Measurements from ENCODE around the gene RHEB. TPM values are rescaled to one million over a fixed set of nuclear protein-coding genes. Genes with fewer than 3 reads are reported as not detected.

Gene RHEB
- total and polyA plus RNA-seq, 2 donors (not counting 3 experiments of a cell fraction or from before 2014, with no cell fraction given), result 59.4 to 108 TPM

DNA sequence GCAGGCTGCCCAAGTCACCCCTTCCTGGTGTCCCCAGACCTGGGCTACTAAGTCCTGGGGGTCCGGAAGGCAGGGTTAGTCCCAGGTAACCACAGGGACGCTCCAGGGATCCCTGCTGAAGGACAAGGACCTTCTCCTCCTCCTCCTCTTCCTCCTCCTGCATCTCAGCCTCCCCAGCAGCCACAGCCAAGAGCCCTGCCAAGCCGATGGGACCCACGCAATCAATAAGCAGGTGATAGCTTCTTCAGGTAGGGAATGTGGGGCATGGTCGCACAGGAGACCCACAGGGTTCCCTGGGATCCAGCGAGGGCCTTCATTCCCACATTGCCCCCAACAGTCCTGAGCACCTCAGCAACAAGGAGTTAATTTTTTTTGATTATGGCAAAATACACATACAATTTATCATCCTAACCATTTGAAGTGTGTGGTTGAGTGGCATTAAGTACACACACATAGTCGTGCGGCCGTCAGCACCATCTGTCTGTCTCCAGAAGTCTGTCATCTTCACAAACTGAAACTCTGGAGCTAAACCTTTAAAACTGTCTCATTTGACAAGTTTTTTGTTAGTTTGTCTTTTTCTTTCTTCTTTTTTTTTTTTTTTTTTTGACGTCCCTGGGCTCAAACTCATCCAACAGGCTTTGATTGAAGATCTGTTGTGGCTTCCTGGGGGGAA is 91.9 kb downstream of the RHEB start:
- no TSS peak for BruUV-seq (replicated peaks)
- dilution Hi-C loops (cut with MboI; ENCODE audit: extremely low pct_ligation_motif_present, low sequenced_read_pairs) (no loop called here), intact Hi-C loops (cut with micrococcal nuclease) (no loop called here)
- FAIRE-seq (no peak), DNase-seq (ENCODE audit: low read depth, low spot score) (no peak)
- POLR2A ChIA-PET, result no interaction called here
- Histone ChIP-seq H3K4me1 (ENCODE audit: control insufficient read depth, extremely low read depth, insufficient read depth, low read length) (no peaks in the 10 kb centered on the region), H3K9me3 (replicated peaks; ENCODE audit: control insufficient read depth, insufficient read depth, low read length) (no peaks in the 10 kb centered on the region), H3K36me3 (ENCODE audit: control insufficient read depth in 2 of 2, extremely low read depth in 1 of 2, insufficient read depth in 2 of 2, low read length in 2 of 2) (no peaks in the 10 kb centered on the region), H3K4me3 (replicated peaks in 1 of 3; ENCODE audit: insufficient read depth in 1 of 3, low read depth in 1 of 3, low read length in 3 of 3) (no peak overlapping the region), H3K9me1 (replicated peaks; ENCODE audit: control insufficient read depth, extremely low read depth, insufficient read depth, low read length) (no peaks in the 10 kb centered on the region), H4K20me1 (replicated peaks; ENCODE audit: control insufficient read depth, extremely low read depth, insufficient read depth, low read length) (no peaks in the 10 kb centered on the region), H3K4me2 (ENCODE audit: insufficient read depth, low read length) (no peak overlapping the region), H3K27ac (ENCODE audit: insufficient read depth, low read depth, low read length) (no peak overlapping the region), H3K27me3 (ENCODE audit: control insufficient read depth in 2 of 2, insufficient read depth in 2 of 2, low read length in 2 of 2) (peaks cover 4 to 6% of the 10 kb centered on the region in 2 experiments), H3K79me2 (ENCODE audit: control insufficient read depth, insufficient read depth, low read length) (no peaks in the 10 kb centered on the region), H3K9ac (replicated peaks; ENCODE audit: extremely low read depth, insufficient read depth, low read length) (no peak overlapping the region), H2AFZ (ENCODE audit: low read depth, low read length) (no peak overlapping the region)
- CTCF ChIA-PET, result interaction anchor here (0.6 to 2.4 kb wide), 3 partner anchors 21 to 163 kb away, joined by 3 to 10 read pairs (median 3); no protein-coding TSS in a partner anchor
- TF ChIP-seq GATA2 (IDR thresholded peaks at IDR 0.05; ENCODE audit: insufficient read depth, insufficient read length, low read depth, low read length), result no peak
- no peak for TF ChIP-seq FOS (IDR thresholded peaks at IDR 0.05; ENCODE audit: borderline replicate concordance, insufficient read depth, low read length)
- TF ChIP-seq, protein P1, sequence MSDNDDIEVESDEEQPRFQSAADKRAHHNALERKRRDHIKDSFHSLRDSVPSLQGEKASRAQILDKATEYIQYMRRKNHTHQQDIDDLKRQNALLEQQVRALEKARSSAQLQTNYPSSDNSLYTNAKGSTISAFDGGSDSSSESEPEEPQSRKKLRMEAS (IDR thresholded peaks at IDR 0.05; ENCODE audit: insufficient read depth, insufficient read length), result no peak

DNA sequence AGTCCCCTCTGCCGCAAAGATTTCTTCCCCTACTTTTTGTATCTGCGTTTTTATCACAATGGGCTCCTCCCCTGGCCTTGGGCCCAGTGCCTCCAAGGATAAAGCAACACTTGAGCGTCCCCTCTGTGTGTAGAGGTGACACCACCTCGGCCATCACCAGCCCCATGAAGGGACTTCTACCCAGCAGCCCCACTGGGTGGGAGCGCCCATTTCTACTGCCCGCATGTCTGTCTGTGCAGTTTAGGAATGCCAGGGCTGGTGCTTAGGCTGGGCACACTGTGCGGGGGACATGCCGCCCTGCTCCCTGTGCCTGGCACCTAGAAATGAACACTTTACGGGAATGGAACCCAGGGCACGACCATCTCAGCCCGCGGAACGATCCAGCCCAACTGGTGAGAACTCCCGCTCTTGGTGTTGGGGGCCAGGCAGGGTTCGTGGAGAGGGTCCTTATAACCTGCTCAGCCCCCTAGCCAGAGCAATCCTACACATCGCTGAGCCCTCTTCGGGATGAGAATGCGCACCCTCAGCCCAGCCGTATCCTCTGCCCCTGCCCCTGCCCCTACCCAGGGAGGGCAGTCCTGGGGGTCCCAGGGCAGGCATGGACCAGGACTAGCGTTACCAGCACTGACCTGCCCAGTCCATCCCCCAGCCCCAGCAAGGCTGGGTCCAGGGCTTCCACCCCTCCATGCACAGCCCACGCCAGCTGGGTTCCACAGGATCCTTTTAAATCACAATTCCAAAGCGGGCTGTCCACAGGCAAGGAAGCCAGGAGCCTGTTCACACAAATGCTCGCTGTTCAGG is 92.6 kb downstream of the RHEB start:
- TF ChIP-seq POLR2A (IDR thresholded peaks at IDR 0.05; ENCODE audit: low read depth, low read length) (no peak), GATA2 (IDR thresholded peaks at IDR 0.05; ENCODE audit: insufficient read depth, insufficient read length, low read depth, low read length) (no peak), EZH2 (IDR thresholded peaks at IDR 0.05; ENCODE audit: borderline replicate concordance, low read depth, low read length, severe bottlenecking) (no peak), POLR2AphosphoS5 (IDR thresholded peaks at IDR 0.05; ENCODE audit: insufficient read depth, low read depth, low read length) (no peak), JUN (IDR thresholded peaks at IDR 0.05; ENCODE audit: borderline replicate concordance, insufficient read depth, insufficient read length, low read depth) (no peak), MYC (IDR thresholded peaks at IDR 0.05; ENCODE audit: low read depth, low read length) (no peak), FOS (IDR thresholded peaks at IDR 0.05; ENCODE audit: borderline replicate concordance, insufficient read depth, low read length) (no peak)
- TF ChIP-seq, protein P1 (IDR thresholded peaks at IDR 0.05; ENCODE audit: insufficient read depth, insufficient read length), result no peak
- TF ChIP-seq, protein P2, sequence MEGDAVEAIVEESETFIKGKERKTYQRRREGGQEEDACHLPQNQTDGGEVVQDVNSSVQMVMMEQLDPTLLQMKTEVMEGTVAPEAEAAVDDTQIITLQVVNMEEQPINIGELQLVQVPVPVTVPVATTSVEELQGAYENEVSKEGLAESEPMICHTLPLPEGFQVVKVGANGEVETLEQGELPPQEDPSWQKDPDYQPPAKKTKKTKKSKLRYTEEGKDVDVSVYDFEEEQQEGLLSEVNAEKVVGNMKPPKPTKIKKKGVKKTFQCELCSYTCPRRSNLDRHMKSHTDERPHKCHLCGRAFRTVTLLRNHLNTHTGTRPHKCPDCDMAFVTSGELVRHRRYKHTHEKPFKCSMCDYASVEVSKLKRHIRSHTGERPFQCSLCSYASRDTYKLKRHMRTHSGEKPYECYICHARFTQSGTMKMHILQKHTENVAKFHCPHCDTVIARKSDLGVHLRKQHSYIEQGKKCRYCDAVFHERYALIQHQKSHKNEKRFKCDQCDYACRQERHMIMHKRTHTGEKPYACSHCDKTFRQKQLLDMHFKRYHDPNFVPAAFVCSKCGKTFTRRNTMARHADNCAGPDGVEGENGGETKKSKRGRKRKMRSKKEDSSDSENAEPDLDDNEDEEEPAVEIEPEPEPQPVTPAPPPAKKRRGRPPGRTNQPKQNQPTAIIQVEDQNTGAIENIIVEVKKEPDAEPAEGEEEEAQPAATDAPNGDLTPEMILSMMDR (IDR thresholded peaks at IDR 0.05; ENCODE audit: extremely low read depth in 1 of 2, insufficient read depth in 1 of 2, low read depth in 1 of 2, low read length in 2 of 2), result no peak
- BruUV-seq (replicated peaks), result no TSS peak
- Histone ChIP-seq H3K27me3 (ENCODE audit: control insufficient read depth in 2 of 2, insufficient read depth in 2 of 2, low read length in 2 of 2) (peaks cover 4 to 6% of the 10 kb centered on the region in 2 experiments), H3K9me1 (replicated peaks; ENCODE audit: control insufficient read depth, extremely low read depth, insufficient read depth, low read length) (no peaks in the 10 kb centered on the region), H3K4me2 (ENCODE audit: insufficient read depth, low read length) (no peak overlapping the region), H3K79me2 (ENCODE audit: control insufficient read depth, insufficient read depth, low read length) (no peaks in the 10 kb centered on the region), H3K9ac (replicated peaks; ENCODE audit: extremely low read depth, insufficient read depth, low read length) (no peak overlapping the region), H3K36me3 (ENCODE audit: control insufficient read depth in 2 of 2, extremely low read depth in 1 of 2, insufficient read depth in 2 of 2, low read length in 2 of 2) (no peaks in the 10 kb centered on the region), H3K27ac (ENCODE audit: insufficient read depth, low read depth, low read length) (no peak overlapping the region), H2AFZ (ENCODE audit: low read depth, low read length) (no peak overlapping the region), H3K4me3 (replicated peaks in 1 of 3; ENCODE audit: insufficient read depth in 1 of 3, low read depth in 1 of 3, low read length in 3 of 3) (no peak overlapping the region), H3K4me1 (ENCODE audit: control insufficient read depth, extremely low read depth, insufficient read depth, low read length) (no peaks in the 10 kb centered on the region), H3K9me3 (replicated peaks; ENCODE audit: control insufficient read depth, insufficient read depth, low read length) (no peaks in the 10 kb centered on the region), H4K20me1 (replicated peaks; ENCODE audit: control insufficient read depth, extremely low read depth, insufficient read depth, low read length) (no peaks in the 10 kb centered on the region)
- dilution Hi-C loops (cut with MboI; ENCODE audit: extremely low pct_ligation_motif_present, low sequenced_read_pairs) (no loop called here), intact Hi-C loops (cut with micrococcal nuclease) (no loop called here)
- DNase-seq (ENCODE audit: low read depth, low spot score) (no peak), FAIRE-seq (no peak)
- CTCF ChIA-PET, result interaction anchor here (0.7 to 2.4 kb wide), 3 partner anchors 21 to 112 kb away, joined by 3 to 10 read pairs (median 3); no protein-coding TSS in a partner anchor
- POLR2A ChIA-PET, result no interaction called here

Measured in endothelial cell of umbilical vein (primary cell).